HepG2 (cell line): ENCODE data around the gene ANKRD52. TPM values are rescaled to one million over a fixed set of nuclear protein-coding genes. Genes with fewer than 3 reads are reported as not detected.

ENCODE experiments used
- ARID2 ChIP-seq: sonication (generic); formaldehyde crosslinking; IDR thresholded peaks from 2 replicates; pipeline ENCODE4 v1.8.1; 2022; ENCODE audit warnings: mild to moderate bottlenecking, missing genetic modification reagents, borderline replicate concordance
- ARNT ChIP-seq: fragments of 450-650 bp; IDR thresholded peaks from 2 replicates; pipeline ENCODE4 v1.6.1; 2017
- ATM ChIP-seq: fragments of 450-650 bp; IDR thresholded peaks from 2 replicates; pipeline ENCODE4 v1.7.1; 2017; ENCODE audit warnings: mild to moderate bottlenecking, borderline replicate concordance
- CC2D1A ChIP-seq: sonication (generic); formaldehyde crosslinking; IDR thresholded peaks from 2 replicates; pipeline ENCODE4 v1.8.1; 2023; ENCODE audit warnings: mild to moderate bottlenecking, missing genetic modification reagents
- CCDC6 ChIP-seq: sonication (generic); formaldehyde crosslinking; IDR thresholded peaks from 2 replicates; pipeline ENCODE4 v1.8.1; 2022; ENCODE audit warnings: mild to moderate bottlenecking, missing genetic modification reagents, moderate library complexity
- DMAP1 ChIP-seq: IDR thresholded peaks from 2 replicates; pipeline ENCODE4 v1.6.1; 2016
- DRAP1 ChIP-seq: IDR thresholded peaks from 2 replicates; pipeline ENCODE4 v1.6.1; 2016; ENCODE audit warnings: missing genetic modification reagents, missing compliant biosample characterization
- FOXJ3 ChIP-seq: sonication (generic); formaldehyde crosslinking; IDR thresholded peaks from 2 replicates; pipeline ENCODE4 v1.4.0; 2020; ENCODE audit warnings: missing genetic modification reagents, mild to moderate bottlenecking, borderline replicate concordance
- GATAD1 ChIP-seq: IDR thresholded peaks from 2 replicates; pipeline ENCODE4 v1.6.1; 2016; ENCODE audit warnings: missing genetic modification reagents, missing compliant biosample characterization
- GLMP ChIP-seq: sonication (generic); formaldehyde crosslinking; IDR thresholded peaks from 2 replicates; pipeline ENCODE4 v1.9.0; 2021; ENCODE audit warnings: missing genetic modification reagents, mild to moderate bottlenecking, borderline replicate concordance
- HIVEP1 ChIP-seq: sonication (generic); formaldehyde crosslinking; IDR thresholded peaks from 2 replicates; pipeline ENCODE4 v1.4.0; 2020; ENCODE audit warnings: mild to moderate bottlenecking, missing genetic modification reagents
- HMGA1 ChIP-seq: sonication (generic); formaldehyde crosslinking; conservative IDR thresholded peaks from 2 replicates; pipeline ENCODE4 v1.4.0; 2020; ENCODE audit warnings: missing genetic modification reagents
- IKZF5 ChIP-seq: IDR thresholded peaks from 2 replicates; pipeline ENCODE4 v1.6.1; 2018; ENCODE audit warnings: missing genetic modification reagents, mild to moderate bottlenecking, missing compliant biosample characterization
- JDP2 ChIP-seq: sonication (generic); formaldehyde crosslinking; IDR thresholded peaks from 2 replicates; pipeline ENCODE4 v1.8.1; 2022; ENCODE audit warnings: missing genetic modification reagents, borderline replicate concordance
- JUNB ChIP-seq: sonication (generic); formaldehyde crosslinking; IDR thresholded peaks from 2 replicates; pipeline ENCODE4 v1.8.0; 2022; ENCODE audit warnings: missing genetic modification reagents, mild to moderate bottlenecking, borderline replicate concordance
- KLF15 ChIP-seq: sonication (generic); formaldehyde crosslinking; IDR thresholded peaks from 2 replicates; pipeline ENCODE4 v1.8.1; 2023; ENCODE audit warnings: borderline replicate concordance, mild to moderate bottlenecking, inconsistent platforms, missing genetic modification reagents, mixed read lengths
- MAFF ChIP-seq: IDR thresholded peaks from 2 replicates; pipeline ENCODE4 v1.6.1; 2011; ENCODE audit warnings: low read depth, low read length, improper control_type of control experiment
- NCOA5 ChIP-seq: sonication (generic); formaldehyde crosslinking; IDR thresholded peaks from 2 replicates; pipeline ENCODE4 v1.4.0; 2020; ENCODE audit warnings: missing genetic modification reagents
- PHB2 ChIP-seq: fragments of 450-650 bp; IDR thresholded peaks from 2 replicates; pipeline ENCODE4 v1.6.1; 2018; ENCODE audit not compliant: partially characterized antibody
- RAD21 ChIP-seq: fragments of 450-650 bp; formaldehyde crosslinking; IDR thresholded peaks from 2 replicates; pipeline ENCODE4 v1.5.0; 2020; ENCODE audit warnings: mild to moderate bottlenecking
- RNF2 ChIP-seq: fragments of 450-650 bp; conservative IDR thresholded peaks from 2 replicates; pipeline ENCODE4 v1.6.1; 2016; ENCODE audit warnings: low read depth
- SAP130 ChIP-seq: IDR thresholded peaks from 2 replicates; pipeline ENCODE4 v1.6.1; 2016; ENCODE audit warnings: low read depth
- SIN3B ChIP-seq: fragments of 150-350 bp; IDR thresholded peaks from 2 replicates; pipeline ENCODE4 v1.6.1; 2014; ENCODE audit warnings: low read length
- SMAD9 ChIP-seq: sonication (generic); formaldehyde crosslinking; IDR thresholded peaks from 2 replicates; pipeline ENCODE4 v1.5.1; 2020; ENCODE audit warnings: mild to moderate bottlenecking, missing genetic modification reagents
- SNAPC2 ChIP-seq: sonication (generic); formaldehyde crosslinking; IDR thresholded peaks from 2 replicates; pipeline ENCODE4 v1.8.1; 2022; ENCODE audit warnings: mild to moderate bottlenecking, missing genetic modification reagents
- SOX6 ChIP-seq, 2 experiments: fragments of 450-650 bp in 1 of 2; sonication (generic) in 1 of 2; formaldehyde crosslinking in 1 of 2; IDR thresholded peaks; 2 replicates each; pipeline versions ENCODE4 v1.4.0 to v1.6.1; 2017 to 2020; ENCODE audit warnings: antibody characterized with exemption in 1 of 2, mild to moderate bottlenecking in 1 of 2, missing genetic modification reagents in 1 of 2
- ZNF160 ChIP-seq: sonication (generic); formaldehyde crosslinking; IDR thresholded peaks from 2 replicates; pipeline ENCODE4 v1.8.0; 2022; ENCODE audit warnings: mild to moderate bottlenecking, inconsistent platforms, missing genetic modification reagents
- ZNF441 ChIP-seq: sonication (generic); formaldehyde crosslinking; IDR thresholded peaks from 2 replicates; pipeline ENCODE4 v1.7.0; 2021; ENCODE audit warnings: missing genetic modification reagents, borderline replicate concordance
- ZNF619 ChIP-seq: sonication (generic); formaldehyde crosslinking; IDR thresholded peaks from 2 replicates; pipeline ENCODE4 v1.4.0; 2020; ENCODE audit warnings: mild to moderate bottlenecking, missing genetic modification reagents
- ZNF83 ChIP-seq: sonication (generic); formaldehyde crosslinking; IDR thresholded peaks from 2 replicates; pipeline ENCODE4 v1.4.0; 2020; ENCODE audit warnings: missing genetic modification reagents, mild to moderate bottlenecking, borderline replicate concordance
- ZZZ3 ChIP-seq: sonication (generic); formaldehyde crosslinking; IDR thresholded peaks from 2 replicates; pipeline ENCODE4 v1.4.0; 2020; ENCODE audit warnings: missing genetic modification reagents, mild to moderate bottlenecking, borderline replicate concordance
- polyA plus RNA-seq, 8 experiments: library from polyadenylated mRNA; depleted of rRNA in 3 of 8; stranded (reverse) in 7 of 8; unstranded in 1 of 8; fragments of >200 nt; fragmentation: Illumina TruSeq in 4 of 8; extraction: Trizol in 4 of 8; gene quantifications; 2 replicates each; pipeline versions ENCODE4 v1.2.1 to v1.2.3, GENCODE V29; 2011 to 2016; ENCODE audit warnings: low read depth in 4 of 8, missing spikeins in 1 of 8, mixed read lengths in 1 of 8; ENCODE audit not compliant: insufficient read depth in 1 of 8
- total RNA-seq, 5 experiments: library from RNA; depleted of rRNA; stranded (reverse); fragments of >200 nt; fragmentation: Illumina TruSeq; extraction: Trizol; gene quantifications; 2 replicates each; pipeline ENCODE4 v1.2.3, GENCODE V29; 2016; ENCODE audit warnings: low read depth in 1 of 5

The ANKRD52 gene
- total and polyA plus RNA-seq, 2 of the 13 experiments (the other 11 are each of a cell fraction or from before 2014, with no cell fraction given) = 7.8 to 9.2 TPM

DNA sequence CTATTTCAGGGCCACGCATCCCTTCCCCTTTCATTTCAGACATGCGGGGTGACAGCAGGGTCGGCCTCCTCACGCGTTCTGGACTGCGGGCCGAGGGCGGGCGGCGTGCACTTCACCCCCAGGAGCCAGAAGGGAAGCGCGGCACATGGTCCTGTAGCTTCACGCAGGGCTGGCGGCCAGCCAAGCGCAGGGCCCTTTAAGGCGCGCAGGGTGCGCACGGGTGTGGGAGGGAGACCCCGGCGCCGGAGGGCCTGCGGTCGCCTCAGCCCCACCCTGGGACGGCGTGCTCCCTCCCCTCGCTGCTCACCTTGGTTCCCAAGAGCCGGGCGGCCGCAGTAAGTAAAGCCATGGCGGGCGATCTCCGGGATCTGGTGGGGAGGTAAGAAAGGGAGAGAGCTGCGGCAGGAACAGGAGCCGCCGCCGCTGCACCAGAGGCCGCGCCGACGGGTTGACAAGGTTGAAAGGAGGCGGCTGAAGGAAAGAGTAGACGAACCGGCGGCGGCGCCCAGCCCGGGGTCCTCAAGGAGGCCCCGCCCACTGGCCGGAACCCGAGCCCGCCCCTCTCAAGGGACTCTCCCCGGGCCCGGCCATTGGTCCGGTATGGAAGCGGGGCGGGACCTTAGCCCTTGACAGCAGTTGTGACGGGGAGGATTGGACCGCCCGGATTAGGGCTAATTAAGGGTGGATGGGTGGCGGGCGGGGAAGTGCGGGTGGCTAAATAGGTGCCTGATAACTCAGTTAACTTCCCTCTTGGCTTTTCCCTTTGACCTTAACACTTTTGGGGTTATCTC, 41.9 kb upstream of the ANKRD52 start, which contains the start of gene CS (continued):
- TF ChIP-seq ATM = no peak
- no peak for TF ChIP-seq CC2D1A
- TF ChIP-seq KLF15 (CRISPR knock-in tag) = peak; percentile 16; the same call in 1 of the 2 replicates
- peak; percentile 59 for TF ChIP-seq RAD21 (CRISPR knock-in tag)
- TF ChIP-seq ZNF160 (CRISPR knock-in tag) = peak; percentile 18; the same call in 1 of the 2 replicates
- TF ChIP-seq SAP130 (CRISPR knock-in tag) = peak; percentile 72
- no peak for TF ChIP-seq ZNF83 (CRISPR knock-in tag)
- TF ChIP-seq ZNF619 (CRISPR knock-in tag) = peak; percentile 84; the same call in 1 of the 2 replicates
- no peak for TF ChIP-seq ARNT
- no peak for TF ChIP-seq ARID2 (CRISPR knock-in tag)
- peak; percentile 62 for TF ChIP-seq GATAD1 (CRISPR knock-in tag)
- no peak; the same call in none of the 2 replicates for TF ChIP-seq DRAP1 (CRISPR knock-in tag)
- TF ChIP-seq RNF2 = no peak
- TF ChIP-seq PHB2 = no peak
- no peak for TF ChIP-seq SOX6 (IDR thresholded peaks at IDR 0.05)
- TF ChIP-seq SOX6 (CRISPR knock-in tag; IDR thresholded peaks at IDR 0.05) = peak; percentile 53
- TF ChIP-seq JUNB (CRISPR knock-in tag) = no peak
- TF ChIP-seq HMGA1 = no peak
- peak; percentile 91 for TF ChIP-seq HIVEP1 (CRISPR knock-in tag)
- TF ChIP-seq IKZF5 (CRISPR knock-in tag) = no peak; the same call in 1 of the 2 replicates
- TF ChIP-seq SNAPC2 (CRISPR knock-in tag) = 0 out of 2 replicates have a peak, but pooled peaks have one; percentile 50
- no peak for TF ChIP-seq FOXJ3 (CRISPR knock-in tag)
- TF ChIP-seq NCOA5 (CRISPR knock-in tag) = no peak
- TF ChIP-seq CCDC6 (CRISPR knock-in tag) = no peak; the same call in 1 of the 2 replicates
- no peak for TF ChIP-seq GLMP (CRISPR knock-in tag)
- no peak for TF ChIP-seq ZNF441 (CRISPR knock-in tag)
- TF ChIP-seq DMAP1 = peak; percentile 85; the same call in 1 of the 2 replicates
- no peak for TF ChIP-seq SMAD9 (CRISPR knock-in tag)
- no peak for TF ChIP-seq JDP2
- TF ChIP-seq MAFF = no peak
- no peak for TF ChIP-seq SIN3B
- no peak; the same call in 1 of the 2 replicates for TF ChIP-seq ZZZ3 (CRISPR knock-in tag)
